ENCODE measurements around the gene RSPRY1.
"Not testable (repeated sequence)": the region's sequence is repeated elsewhere in the genome, so short reads cannot be mapped to it uniquely, and the experiment has no call there.

The RSPRY1 gene

GRCh38 chr16:57256601-57257395 is 70.7 kb downstream of the RSPRY1 start:
- no peak for DNase-seq

GRCh38 chr16:57257455-57258070 is 71.4 kb downstream of the RSPRY1 start:
- DNase-seq, result no peak

- no peak for DNase-seq
Measured at GRCh38 chr16:57258226-57258909, 72.2 kb downstream of the RSPRY1 start.

GRCh38 chr16:57258910-57259475 is 72.9 kb downstream of the RSPRY1 start:
- no peak for DNase-seq

GRCh38 chr16:57260294-57260929 is 74.3 kb downstream of the RSPRY1 start:
- peak; percentile 65 to 76 (median 65) for DNase-seq

GRCh38 chr16:57261806-57262205 is 75.7 kb downstream of the RSPRY1 start:
- no peak for DNase-seq

GRCh38 chr16:57262841-57263540 is 76.9 kb downstream of the RSPRY1 start:
- DNase-seq, result no peak

GRCh38 chr16:57263541-57264351 is 77.6 kb downstream of the RSPRY1 start:
- DNase-seq, result no peak

- DNase-seq, result peak in 1 of 3 donors; percentile 25
Measured at GRCh38 chr16:57264381-57264780, 78.3 kb downstream of the RSPRY1 start.

GRCh38 chr16:57264950-57265371 is 78.8 kb downstream of the RSPRY1 start:
- DNase-seq, result no peak

GRCh38 chr16:57265850-57266530 is 79.9 kb downstream of the RSPRY1 start:
- DNase-seq, result no peak

GRCh38 chr16:57266531-57267260 is 80.6 kb downstream of the RSPRY1 start:
- DNase-seq, result no peak

- not testable (repeated sequence) for DNase-seq
Measured at GRCh38 chr16:57267343-57267742, 81.2 kb downstream of the RSPRY1 start.

GRCh38 chr16:57268804-57269800 is 83.0 kb downstream of the RSPRY1 start:
- DNase-seq, result no peak

- DNase-seq, result no peak
Measured at GRCh38 chr16:57270221-57271062, 84.3 kb downstream of the RSPRY1 start.

- DNase-seq, result no peak
Measured at GRCh38 chr16:57271063-57271345, 84.9 kb downstream of the RSPRY1 start.

- no peak for DNase-seq
Measured at GRCh38 chr16:57271867-57272495, 85.9 kb downstream of the RSPRY1 start.

GRCh38 chr16:57273359-57273758 is 87.2 kb downstream of the RSPRY1 start:
- no peak for DNase-seq

Data from suppressor macrophage treated with lipopolysaccharide for 1 hour (primary cell).